Measurements from ENCODE around the gene TMEM156. TPM values are rescaled to one million over a fixed set of nuclear protein-coding genes. Genes with fewer than 3 reads are reported as not detected.

The TMEM156 gene
- total RNA-seq, 2 donors from 2014 or later, result not detected

DNA sequence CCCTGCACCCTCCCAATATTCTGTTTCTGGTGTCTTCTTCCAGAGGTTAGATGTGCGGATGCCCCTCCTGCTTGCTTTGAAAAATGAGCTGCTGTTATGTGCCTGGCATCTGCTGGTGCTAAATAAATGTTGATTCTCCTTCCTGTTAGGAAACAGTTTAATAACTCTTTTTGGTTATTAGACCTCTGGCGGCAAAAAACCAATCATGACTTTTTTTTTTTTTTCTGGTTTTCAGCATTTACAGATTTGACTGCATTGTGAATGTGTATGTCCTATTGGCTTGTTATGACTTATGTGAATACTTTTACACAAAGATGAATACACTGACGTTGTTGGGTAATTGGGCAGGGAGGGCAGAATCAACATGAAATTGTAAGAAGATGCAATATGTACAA, 13.6 kb upstream of the TMEM156 start:
- no peaks in the 10 kb centered on the region for H3K36me3 Mint-ChIP-seq (ENCODE audit: low read depth)
- no peak overlapping the region for H3K27ac ChIP-seq (ENCODE audit: low read depth, low read length)
- no peaks in the 10 kb centered on the region for H3K27me3 ChIP-seq (ENCODE audit: control insufficient read depth, insufficient read depth, low read length, poor library complexity, severe bottlenecking)
- no peak overlapping the region for H3K9ac ChIP-seq (ENCODE audit: extremely low read depth, low read length, poor library complexity, severe bottlenecking)
- H3K4me1 Mint-ChIP-seq, result peaks cover 27% of the 10 kb centered on the region
- no peaks in the 10 kb centered on the region for H3K9me3 ChIP-seq (ENCODE audit: control insufficient read depth, low read length)
- no peaks in the 10 kb centered on the region for H3K4me1 ChIP-seq (ENCODE audit: control insufficient read depth, insufficient read depth, low read length)
- H3K27ac Mint-ChIP-seq, result no peak overlapping the region
- H3K27me3 Mint-ChIP-seq (ENCODE audit: insufficient read depth), result no peaks in the 10 kb centered on the region
- WGBS, 2 experiments (ENCODE audit: insufficient coverage in 1 of 2, insufficient read length in 1 of 2), result 52 to 74% methylated on average over 2 to 3 of the region's 3 CpGs
- H3K9me3 Mint-ChIP-seq, result no peaks in the 10 kb centered on the region
- peak overlapping the region; percentile 93 for H3K4me3 ChIP-seq (ENCODE audit: low read length)
- TF ChIP-seq, protein P1, sequence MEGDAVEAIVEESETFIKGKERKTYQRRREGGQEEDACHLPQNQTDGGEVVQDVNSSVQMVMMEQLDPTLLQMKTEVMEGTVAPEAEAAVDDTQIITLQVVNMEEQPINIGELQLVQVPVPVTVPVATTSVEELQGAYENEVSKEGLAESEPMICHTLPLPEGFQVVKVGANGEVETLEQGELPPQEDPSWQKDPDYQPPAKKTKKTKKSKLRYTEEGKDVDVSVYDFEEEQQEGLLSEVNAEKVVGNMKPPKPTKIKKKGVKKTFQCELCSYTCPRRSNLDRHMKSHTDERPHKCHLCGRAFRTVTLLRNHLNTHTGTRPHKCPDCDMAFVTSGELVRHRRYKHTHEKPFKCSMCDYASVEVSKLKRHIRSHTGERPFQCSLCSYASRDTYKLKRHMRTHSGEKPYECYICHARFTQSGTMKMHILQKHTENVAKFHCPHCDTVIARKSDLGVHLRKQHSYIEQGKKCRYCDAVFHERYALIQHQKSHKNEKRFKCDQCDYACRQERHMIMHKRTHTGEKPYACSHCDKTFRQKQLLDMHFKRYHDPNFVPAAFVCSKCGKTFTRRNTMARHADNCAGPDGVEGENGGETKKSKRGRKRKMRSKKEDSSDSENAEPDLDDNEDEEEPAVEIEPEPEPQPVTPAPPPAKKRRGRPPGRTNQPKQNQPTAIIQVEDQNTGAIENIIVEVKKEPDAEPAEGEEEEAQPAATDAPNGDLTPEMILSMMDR (conservative IDR thresholded peaks at IDR 0.05), result no peak
- no peaks in the 10 kb centered on the region for H3K36me3 ChIP-seq (ENCODE audit: control insufficient read depth, insufficient read depth, low read length)
- peak overlapping the region; percentile 83 for H3K4me3 Mint-ChIP-seq
- DNase-seq, result no peak

DNA sequence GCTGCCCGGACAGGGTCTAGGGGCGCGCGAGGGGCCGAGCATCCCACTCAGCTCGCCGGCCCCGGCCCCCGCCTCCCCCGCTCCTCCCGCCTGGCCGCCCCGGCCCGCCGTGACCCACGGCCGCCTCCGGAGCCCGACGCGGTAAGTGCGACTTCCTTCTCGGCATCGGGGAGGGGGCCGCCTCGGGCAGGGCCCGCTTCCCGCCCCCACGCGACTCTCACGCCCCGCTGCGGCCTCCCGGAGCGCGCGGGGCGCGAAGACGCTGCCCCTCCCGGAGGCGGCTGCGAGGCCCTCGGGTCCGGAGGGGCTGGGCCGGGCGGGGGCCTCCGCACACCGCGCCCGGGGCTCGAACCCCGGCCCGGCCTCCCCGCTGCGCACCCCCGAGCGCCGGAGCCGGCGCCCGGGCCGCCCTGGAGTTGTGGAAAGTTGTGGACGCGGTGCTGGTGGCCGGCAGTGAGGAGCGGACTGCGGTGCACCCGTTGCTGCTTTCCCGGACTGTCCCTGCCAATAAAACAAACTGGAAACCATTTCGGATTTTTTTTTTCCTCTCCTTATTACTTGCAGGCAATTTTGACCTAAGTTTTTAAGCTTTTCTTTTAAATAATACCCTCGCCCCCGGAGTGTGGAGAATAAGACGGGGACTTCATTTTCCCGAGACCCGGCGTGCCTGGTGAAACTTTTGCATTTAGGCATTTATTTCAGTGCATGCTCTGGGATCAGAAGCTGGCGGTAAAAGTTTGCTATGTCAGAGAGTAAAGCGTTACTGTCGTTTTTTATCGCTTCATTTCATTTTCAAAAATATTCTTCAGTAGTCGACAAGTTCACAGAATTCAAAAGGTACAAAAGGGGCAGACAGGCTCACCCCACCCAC, 13.0 kb upstream of the TMEM156 start:
- Histone ChIP-seq H3K4me3 (ENCODE audit: low read length) (peak overlapping the region; percentile 93), H3K36me3 (ENCODE audit: control insufficient read depth, insufficient read depth, low read length) (no peaks in the 10 kb centered on the region), H3K9ac (ENCODE audit: extremely low read depth, low read length, poor library complexity, severe bottlenecking) (peak overlapping the region; percentile 56), H3K9me3 (ENCODE audit: control insufficient read depth, low read length) (no peaks in the 10 kb centered on the region), H3K27ac (ENCODE audit: low read depth, low read length) (peak overlapping the region; percentile 19), H3K4me1 (ENCODE audit: control insufficient read depth, insufficient read depth, low read length) (no peaks in the 10 kb centered on the region), H3K27me3 (ENCODE audit: control insufficient read depth, insufficient read depth, low read length, poor library complexity, severe bottlenecking) (no peaks in the 10 kb centered on the region)
- Mint-ChIP-seq H3K36me3 (ENCODE audit: low read depth) (no peaks in the 10 kb centered on the region), H3K4me1 (peaks cover 22% of the 10 kb centered on the region), H3K27ac (peak overlapping the region; percentile 81), H3K4me3 (peak overlapping the region; percentile 83), H3K27me3 (ENCODE audit: insufficient read depth) (no peaks in the 10 kb centered on the region), H3K9me3 (no peaks in the 10 kb centered on the region)
- 1% methylated on average over 30 to 82 of the region's 82 CpGs for WGBS, 2 experiments (ENCODE audit: insufficient coverage in 1 of 2, insufficient read length in 1 of 2)
- TF ChIP-seq, protein P1 (conservative IDR thresholded peaks at IDR 0.05), result no peak
- DNase-seq, result peak; percentile 78

- Histone ChIP-seq H3K36me3 (ENCODE audit: control insufficient read depth, insufficient read depth, low read length) (no peaks in the 10 kb centered on the region), H3K4me3 (ENCODE audit: low read length) (peak overlapping the region; percentile 93), H3K9ac (ENCODE audit: extremely low read depth, low read length, poor library complexity, severe bottlenecking) (peak overlapping the region; percentile 54), H3K4me1 (ENCODE audit: control insufficient read depth, insufficient read depth, low read length) (no peaks in the 10 kb centered on the region), H3K9me3 (ENCODE audit: control insufficient read depth, low read length) (no peaks in the 10 kb centered on the region), H3K27ac (ENCODE audit: low read depth, low read length) (peak overlapping the region; percentile 50), H3K27me3 (ENCODE audit: control insufficient read depth, insufficient read depth, low read length, poor library complexity, severe bottlenecking) (no peaks in the 10 kb centered on the region)
- Mint-ChIP-seq H3K36me3 (ENCODE audit: low read depth) (no peaks in the 10 kb centered on the region), H3K4me3 (peak overlapping the region; percentile 83), H3K27me3 (ENCODE audit: insufficient read depth) (no peaks in the 10 kb centered on the region), H3K4me1 (peaks cover 22% of the 10 kb centered on the region), H3K9me3 (no peaks in the 10 kb centered on the region), H3K27ac (peak overlapping the region; percentile 95)
- TF ChIP-seq, protein P1 (conservative IDR thresholded peaks at IDR 0.05), result peak; percentile 29
- peak; percentile 97 for DNase-seq
- WGBS, 2 experiments (ENCODE audit: insufficient coverage in 1 of 2, insufficient read length in 1 of 2), result 0% methylated on average over 3 to 54 of the region's 54 CpGs
Observed at GRCh38 chr4:39044364-39044955, 12.3 kb upstream of the TMEM156 start.

Measured in endodermal cell (in vitro differentiated cells).